GM21360 (cell line): ENCODE results near the gene TAS2R1.

Experiments
- ATAC-seq: cut with Tn5 transposase; IDR thresholded peaks from one replicate; pipeline ENCODE4 v1.9.1; 2021; ENCODE audit warnings: mild to moderate bottlenecking, moderate library complexity; ENCODE audit not compliant: unreplicated experiment

TAS2R1 gene

GRCh38 chr5:9589049-9589835, 40.9 kb downstream of the TAS2R1 start:
- no peak for ATAC-seq

DNA sequence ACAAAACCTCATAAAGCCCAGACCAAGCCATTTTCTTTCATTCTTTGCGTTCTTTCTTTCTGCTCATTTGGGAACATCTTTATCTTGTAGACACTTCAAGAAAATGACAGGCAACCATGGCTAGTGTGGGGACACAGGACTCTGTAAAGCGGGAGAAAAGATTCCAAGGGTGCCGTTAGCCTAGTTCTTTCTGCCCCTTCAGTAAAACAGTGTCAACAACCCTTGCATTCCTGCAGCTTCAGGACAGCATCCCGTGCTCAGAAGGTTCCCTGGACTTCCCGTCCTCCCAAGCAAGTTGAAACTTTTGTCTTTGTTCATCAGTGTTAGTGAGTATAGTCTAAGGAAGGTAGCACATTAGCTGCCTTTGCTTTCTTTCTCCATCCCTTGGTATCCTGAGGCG, 41.9 kb downstream of the TAS2R1 start:
- ATAC-seq, result no peak

- ATAC-seq, result no peak
Measured at GRCh38 chr5:9587135-9587534, 43.0 kb downstream of the TAS2R1 start.

DNA sequence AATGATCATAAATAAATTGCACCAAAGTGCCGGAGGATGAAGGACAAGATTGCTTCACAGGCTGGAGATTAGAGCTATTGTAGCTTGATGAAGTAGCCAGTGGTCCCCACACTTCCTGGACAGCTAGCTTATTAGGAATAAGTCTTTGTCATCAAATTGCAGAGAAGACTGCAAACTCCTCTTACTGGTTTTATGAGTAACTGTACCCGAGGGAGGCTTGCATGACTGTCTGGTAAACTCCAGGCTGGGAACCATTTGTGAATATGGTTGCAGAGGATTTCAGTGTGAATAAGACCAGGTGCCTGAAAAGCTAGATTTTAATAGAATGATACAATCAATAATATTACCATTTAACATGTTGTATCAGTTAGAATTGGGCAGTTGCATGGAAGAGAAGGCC, 47.7 kb downstream of the TAS2R1 start:
- ATAC-seq, result no peak
